GM19468 (cell line): ENCODE data around the gene MS4A18.
"Not testable (repeated sequence)": the region's sequence is repeated elsewhere in the genome, so short reads cannot be mapped to it uniquely, and the experiment has no call there.

Experiments used
- ATAC-seq: cut with Tn5 transposase; IDR thresholded peaks from one replicate; pipeline ENCODE4 v1.9.1; 2021; ENCODE audit warnings: mild to moderate bottlenecking, moderate library complexity, moderate number of reproducible peaks; ENCODE audit not compliant: unreplicated experiment; ENCODE audit errors: extremely low read depth

The MS4A18 gene

DNA sequence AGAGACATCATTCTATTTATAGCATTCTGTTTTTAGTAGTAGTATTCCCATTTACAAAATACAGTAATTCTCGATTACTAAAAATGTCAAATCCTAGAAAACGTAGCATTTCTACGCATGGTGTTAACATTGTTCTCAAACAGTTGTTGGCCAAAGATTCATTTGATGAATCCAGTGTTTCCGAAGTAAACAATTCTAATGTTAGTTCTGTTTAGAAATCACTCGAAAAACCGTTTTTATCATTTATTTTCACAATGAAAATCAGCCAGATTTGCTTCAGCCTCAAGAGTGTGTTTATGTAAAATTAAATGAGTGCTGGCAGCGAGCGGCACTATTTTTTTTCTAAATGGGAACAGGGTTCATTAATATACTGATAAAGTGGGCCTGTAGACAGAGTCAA is 7.1 kb downstream of the MS4A18 start:
- ATAC-seq, result no peak

DNA sequence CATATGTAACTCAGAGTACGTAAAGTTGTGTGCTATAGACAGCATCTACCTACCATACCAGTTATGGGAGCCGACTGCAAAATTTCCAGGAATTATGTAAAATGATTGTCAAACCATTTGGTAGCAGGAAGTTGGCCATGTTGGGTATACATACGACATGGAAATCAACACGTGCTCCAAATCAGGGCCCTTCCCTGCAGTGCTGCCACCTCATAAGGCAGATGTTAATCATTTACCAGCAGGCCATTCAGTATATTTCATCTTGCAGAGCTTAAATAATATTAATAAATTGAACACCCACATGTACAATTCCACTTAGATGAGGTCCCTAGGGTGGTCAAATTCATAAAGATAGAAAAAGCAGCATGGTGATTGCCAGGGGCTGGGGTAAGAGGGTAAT is 9.8 kb downstream of the MS4A18 start:
- ATAC-seq, result no peak

DNA sequence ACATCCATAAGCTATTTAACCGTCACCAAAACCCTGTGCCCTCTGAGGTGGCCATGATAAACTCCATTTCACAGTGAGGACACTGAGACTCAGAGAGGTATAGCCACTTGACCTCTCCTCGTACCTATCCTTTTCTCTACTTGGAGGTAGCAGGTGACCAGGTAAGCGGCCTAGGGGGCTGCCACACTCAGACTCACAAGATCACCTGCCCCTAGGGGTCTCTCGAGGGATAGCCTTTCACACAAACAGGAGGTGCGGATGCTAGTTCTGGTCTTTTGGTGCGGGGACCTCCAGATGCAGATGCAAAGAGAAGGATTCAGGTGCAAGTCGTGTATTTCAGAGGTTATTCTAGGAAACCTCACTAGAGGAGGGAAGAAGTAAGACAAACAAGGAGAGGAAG is 14.6 kb downstream of the MS4A18 start:
- no peak for ATAC-seq

GRCh38 chr11:60740573-60740972 is 16.1 kb downstream of the MS4A18 start:
- ATAC-seq, result no peak

GRCh38 chr11:60741421-60741820 is 16.9 kb downstream of the MS4A18 start:
- ATAC-seq, result no peak

- ATAC-seq, result no peak
These were observed 18.5 kb downstream of the MS4A18 start for GRCh38 chr11:60743058-60743457.

- no peak for ATAC-seq
These were observed 19.6 kb downstream of the MS4A18 start for GRCh38 chr11:60744114-60744513.

DNA sequence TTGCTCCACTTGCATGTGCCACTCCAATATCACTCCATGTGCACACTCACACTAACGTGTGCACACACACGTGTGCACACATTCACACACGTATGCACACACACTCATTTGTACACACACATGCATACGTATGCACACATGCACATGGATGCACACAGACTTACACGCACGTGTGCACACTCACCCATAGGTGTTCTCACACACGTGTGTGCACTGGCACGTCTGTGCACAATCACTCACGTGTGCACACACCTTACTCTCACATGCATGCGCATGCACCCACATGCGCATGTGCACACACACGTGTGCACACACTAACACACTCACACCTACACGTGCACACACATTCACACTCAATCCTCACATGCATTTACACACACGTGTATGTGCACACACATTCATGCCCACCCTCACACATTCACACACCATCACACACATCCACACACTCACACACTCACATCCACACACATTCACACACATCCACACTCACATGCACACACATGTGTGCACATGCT is 22.9 kb downstream of the MS4A18 start:
- no peak for ATAC-seq

DNA sequence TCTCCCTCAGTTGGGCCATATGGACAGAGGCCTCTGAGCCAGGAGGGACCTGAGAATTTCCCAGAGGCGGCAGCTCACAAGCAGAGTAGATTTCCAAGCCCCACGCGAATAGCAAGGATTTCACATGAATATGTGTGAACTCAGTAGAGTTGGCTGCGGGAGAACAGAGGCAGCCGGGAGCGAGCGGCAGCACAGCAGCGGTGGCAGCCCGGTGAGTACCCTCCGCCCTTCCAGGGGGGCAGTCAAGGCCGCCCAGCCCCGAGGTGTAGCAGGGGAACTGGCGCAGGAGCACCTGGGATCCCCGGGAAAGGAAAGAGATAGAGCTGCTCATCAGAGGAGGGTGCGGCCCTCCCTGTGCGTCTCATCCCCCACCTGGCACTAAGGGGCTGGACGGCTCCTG is 23.7 kb downstream of the MS4A18 start:
- no peak for ATAC-seq

DNA sequence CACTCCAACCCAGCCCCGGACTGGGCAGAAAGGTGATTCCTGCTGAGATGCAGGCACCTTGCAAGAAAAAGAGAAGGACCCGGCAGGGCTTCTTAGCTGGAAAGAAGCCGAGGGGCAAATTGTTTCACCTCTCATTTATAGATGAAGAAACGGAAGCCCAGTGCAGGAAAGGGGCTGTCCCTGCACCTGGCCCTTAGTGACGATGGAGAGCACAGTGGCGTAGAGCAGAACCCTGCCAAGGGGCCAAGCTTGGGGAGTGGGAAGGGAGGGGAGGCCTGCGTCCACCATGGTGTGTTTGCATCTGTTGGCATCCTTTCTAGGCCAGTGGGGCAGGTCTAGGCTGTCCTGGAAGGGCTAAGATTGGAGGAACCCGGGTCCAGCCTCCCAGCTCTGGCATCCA is 24.3 kb downstream of the MS4A18 start:
- no peak for ATAC-seq

- no peak for ATAC-seq
These were observed 26.4 kb downstream of the MS4A18 start for GRCh38 chr11:60750911-60751310.

DNA sequence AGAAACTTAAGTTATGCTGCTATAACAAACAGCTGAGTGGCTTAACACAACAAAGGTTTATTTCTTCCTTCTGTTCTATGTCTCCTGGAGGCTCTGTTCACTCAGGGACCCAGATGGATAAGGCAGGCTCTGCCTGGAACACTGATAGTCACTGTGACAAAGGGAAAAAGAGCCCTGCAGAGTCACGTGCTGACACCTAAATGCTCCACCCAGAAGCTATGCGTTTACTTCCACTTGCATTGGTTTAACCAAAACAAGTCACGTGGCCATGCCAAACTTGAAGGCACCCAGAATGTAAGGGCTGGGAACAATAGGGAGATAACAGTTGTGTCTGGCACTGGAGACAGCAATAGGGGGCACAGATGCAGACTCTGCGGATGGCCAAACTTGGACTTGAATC is 28.8 kb downstream of the MS4A18 start:
- no peak for ATAC-seq

- ATAC-seq, result no peak
These were observed 30.4 kb downstream of the MS4A18 start for GRCh38 chr11:60754887-60755286.

GRCh38 chr11:60756307-60757032 is 31.9 kb downstream of the MS4A18 start, which contains the start of gene MS4A15:
TSS of gene MS4A15 (plus strand) at chr11:60756867. CDS start at chr11:60763734, 6,867 bp downstream.
- no peak for ATAC-seq

DNA sequence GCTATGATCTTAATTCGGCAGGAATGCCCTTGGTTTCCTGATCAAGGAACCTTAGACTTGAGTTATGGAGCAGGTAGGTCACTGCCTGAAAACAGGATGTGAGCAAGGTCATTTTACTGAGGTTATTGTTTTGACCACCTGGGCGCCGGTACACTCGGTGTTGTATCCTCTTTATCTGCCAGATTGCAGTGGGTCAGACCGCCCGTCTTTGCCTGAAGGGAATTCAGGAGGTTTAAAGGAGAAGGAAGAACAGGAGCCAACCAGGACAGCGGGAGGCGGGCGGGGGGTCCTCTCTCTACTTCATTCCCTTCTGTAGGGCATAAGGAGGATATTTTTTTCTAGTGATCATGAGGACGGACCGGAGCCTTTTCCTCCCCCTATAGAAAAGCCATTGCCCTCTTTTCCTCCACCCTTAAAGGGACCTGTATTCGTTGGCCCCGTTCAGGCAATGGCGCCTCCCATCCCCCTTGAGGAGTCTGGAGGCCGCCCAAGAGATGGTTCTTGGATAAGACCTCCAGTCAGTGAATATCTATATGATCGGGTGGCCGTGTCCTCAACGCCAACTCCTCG is 32.8 kb downstream of the MS4A18 start:
- ATAC-seq, result no peak

DNA sequence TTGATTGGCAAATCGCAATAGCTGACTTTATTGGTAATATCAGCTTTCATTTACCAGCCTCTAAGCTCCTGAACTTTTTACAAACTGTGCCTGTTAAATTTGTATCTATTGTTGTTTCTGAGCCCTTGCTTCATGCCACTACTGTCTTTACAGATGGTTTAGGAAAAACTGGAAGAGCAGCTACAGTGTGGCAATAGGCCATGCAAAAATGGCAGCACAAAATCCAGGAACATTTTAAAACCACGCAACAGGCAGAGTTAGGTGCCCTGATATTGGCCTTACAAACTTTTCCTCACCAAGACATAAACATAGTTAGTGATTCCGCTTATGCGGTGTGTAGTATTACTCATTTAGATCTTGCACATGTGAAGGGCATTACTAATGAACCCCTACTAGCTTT is 34.2 kb downstream of the MS4A18 start:
- not testable (repeated sequence) for ATAC-seq

GRCh38 chr11:60759438-60760225 is 35.1 kb downstream of the MS4A18 start:
- ATAC-seq, result not testable (repeated sequence)

GRCh38 chr11:60761436-60762190 is 37.1 kb downstream of the MS4A18 start:
- no peak for ATAC-seq

DNA sequence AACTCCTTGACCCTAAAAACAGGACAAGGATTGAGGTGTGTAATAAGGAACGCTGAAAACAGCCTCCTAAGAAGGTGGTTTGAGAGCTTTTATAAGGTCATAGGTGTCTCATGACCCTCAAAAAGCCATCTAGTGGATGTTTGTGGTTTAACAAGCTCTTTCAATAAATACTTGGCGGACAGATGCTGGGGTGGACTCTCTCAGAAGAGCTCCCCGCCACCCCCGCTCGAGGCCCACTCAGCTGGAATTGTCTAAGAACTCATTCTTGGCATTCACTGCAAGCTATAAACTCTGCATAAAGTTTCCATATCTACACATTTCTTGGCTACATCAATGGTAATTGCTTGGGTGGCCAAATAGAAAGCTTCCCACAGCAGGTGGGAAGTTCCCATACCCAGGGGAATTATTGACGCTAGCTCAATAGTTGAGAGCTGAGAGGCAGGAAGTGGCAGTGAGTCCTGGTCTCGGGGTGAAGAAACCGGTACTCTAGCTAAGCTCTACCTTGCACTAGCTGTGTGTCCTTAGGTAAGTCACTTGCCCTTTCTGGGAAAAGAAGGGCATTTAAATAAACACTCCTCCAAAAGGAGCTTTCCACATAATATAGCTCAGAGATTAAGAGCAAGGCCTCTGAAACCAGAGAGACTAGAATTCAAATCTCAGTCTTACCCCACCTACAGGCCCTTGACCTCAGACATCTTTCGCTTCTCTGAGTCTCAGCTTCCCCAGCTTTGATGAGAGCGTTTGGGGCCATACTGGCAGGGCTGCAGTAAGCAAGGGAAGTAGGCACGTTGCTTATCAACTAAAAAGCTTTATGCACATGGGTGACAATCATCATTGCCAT is 38.6 kb downstream of the MS4A18 start:
- ATAC-seq, result peak; percentile 52
